Measurements from ENCODE around the gene GLIPR1L1. TPM values are rescaled to one million over a fixed set of nuclear protein-coding genes. Genes with fewer than 3 reads are reported as not detected.

The GLIPR1L1 gene
- polyA plus RNA-seq, 1 donor from 2014 or later: not detected

DNA sequence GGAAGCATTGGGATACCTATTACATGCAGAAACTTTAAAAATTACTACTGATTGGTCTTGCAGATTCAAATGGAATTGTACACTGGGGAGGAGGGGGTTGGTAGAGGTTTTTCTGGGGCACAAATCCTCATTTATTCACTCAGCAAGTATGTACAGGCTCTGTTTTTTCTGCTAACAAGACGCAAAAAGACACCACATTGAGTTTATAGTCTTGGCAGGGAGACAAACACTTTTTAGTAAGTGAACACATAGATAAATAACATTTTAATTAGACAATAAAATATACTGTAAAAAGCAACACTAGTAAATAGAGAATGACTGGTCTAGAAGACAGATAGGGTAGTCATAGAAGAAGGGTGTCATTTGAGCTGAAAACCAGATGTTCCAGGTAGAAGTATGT is 80.2 kb downstream of the GLIPR1L1 start:
- no peak overlapping the region for H3K4me2 ChIP-seq (ENCODE audit: low read length)
- no peaks in the 10 kb centered on the region for H3K27me3 ChIP-seq (ENCODE audit: insufficient read depth, low read depth, low read length)
- no peaks in the 10 kb centered on the region for H3F3A ChIP-seq (ENCODE audit: insufficient read depth, low read length, poor library complexity, severe bottlenecking)
- no peak overlapping the region for H3K27ac ChIP-seq (ENCODE audit: low read length)
- H3K4me3 ChIP-seq (ENCODE audit: low read length): no peak overlapping the region
- no peaks in the 10 kb centered on the region for H3K9me3 ChIP-seq (ENCODE audit: low read length)
- no peak overlapping the region for H2AFZ ChIP-seq (ENCODE audit: low read depth, low read length)
- no peaks in the 10 kb centered on the region for H3K9me2 ChIP-seq (ENCODE audit: insufficient read depth, low read length)
- no peaks in the 10 kb centered on the region for H4K20me1 ChIP-seq (ENCODE audit: insufficient read depth)
- no peaks in the 10 kb centered on the region for H3K36me3 ChIP-seq (ENCODE audit: insufficient read depth, low read length)
- H3K79me2 ChIP-seq (replicated peaks; ENCODE audit: insufficient read depth, low read length): no peaks in the 10 kb centered on the region
- H3K9ac ChIP-seq (ENCODE audit: low read length): no peak overlapping the region
- TF ChIP-seq EP300 (conservative IDR thresholded peaks at IDR 0.05; ENCODE audit: poor library complexity, severe bottlenecking) (no peak), RAD21 (conservative IDR thresholded peaks at IDR 0.05) (no peak), POLR2AphosphoS5 (IDR thresholded peaks at IDR 0.05) (no peak), MXI1 (conservative IDR thresholded peaks at IDR 0.05; ENCODE audit: poor library complexity, severe bottlenecking) (no peak), TAF1 (IDR thresholded peaks at IDR 0.05; ENCODE audit: low read depth) (no peak), SMC3 (conservative IDR thresholded peaks at IDR 0.05; ENCODE audit: poor library complexity) (no peak), EZH2 (IDR thresholded peaks at IDR 0.05; ENCODE audit: borderline replicate concordance, insufficient read depth, low read length, poor library complexity, severe bottlenecking) (no peak)
- TF ChIP-seq, protein P1, sequence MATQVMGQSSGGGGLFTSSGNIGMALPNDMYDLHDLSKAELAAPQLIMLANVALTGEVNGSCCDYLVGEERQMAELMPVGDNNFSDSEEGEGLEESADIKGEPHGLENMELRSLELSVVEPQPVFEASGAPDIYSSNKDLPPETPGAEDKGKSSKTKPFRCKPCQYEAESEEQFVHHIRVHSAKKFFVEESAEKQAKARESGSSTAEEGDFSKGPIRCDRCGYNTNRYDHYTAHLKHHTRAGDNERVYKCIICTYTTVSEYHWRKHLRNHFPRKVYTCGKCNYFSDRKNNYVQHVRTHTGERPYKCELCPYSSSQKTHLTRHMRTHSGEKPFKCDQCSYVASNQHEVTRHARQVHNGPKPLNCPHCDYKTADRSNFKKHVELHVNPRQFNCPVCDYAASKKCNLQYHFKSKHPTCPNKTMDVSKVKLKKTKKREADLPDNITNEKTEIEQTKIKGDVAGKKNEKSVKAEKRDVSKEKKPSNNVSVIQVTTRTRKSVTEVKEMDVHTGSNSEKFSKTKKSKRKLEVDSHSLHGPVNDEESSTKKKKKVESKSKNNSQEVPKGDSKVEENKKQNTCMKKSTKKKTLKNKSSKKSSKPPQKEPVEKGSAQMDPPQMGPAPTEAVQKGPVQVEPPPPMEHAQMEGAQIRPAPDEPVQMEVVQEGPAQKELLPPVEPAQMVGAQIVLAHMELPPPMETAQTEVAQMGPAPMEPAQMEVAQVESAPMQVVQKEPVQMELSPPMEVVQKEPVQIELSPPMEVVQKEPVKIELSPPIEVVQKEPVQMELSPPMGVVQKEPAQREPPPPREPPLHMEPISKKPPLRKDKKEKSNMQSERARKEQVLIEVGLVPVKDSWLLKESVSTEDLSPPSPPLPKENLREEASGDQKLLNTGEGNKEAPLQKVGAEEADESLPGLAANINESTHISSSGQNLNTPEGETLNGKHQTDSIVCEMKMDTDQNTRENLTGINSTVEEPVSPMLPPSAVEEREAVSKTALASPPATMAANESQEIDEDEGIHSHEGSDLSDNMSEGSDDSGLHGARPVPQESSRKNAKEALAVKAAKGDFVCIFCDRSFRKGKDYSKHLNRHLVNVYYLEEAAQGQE (IDR thresholded peaks at IDR 0.05; ENCODE audit: borderline replicate concordance): no peak
- TF ChIP-seq, protein P2, sequence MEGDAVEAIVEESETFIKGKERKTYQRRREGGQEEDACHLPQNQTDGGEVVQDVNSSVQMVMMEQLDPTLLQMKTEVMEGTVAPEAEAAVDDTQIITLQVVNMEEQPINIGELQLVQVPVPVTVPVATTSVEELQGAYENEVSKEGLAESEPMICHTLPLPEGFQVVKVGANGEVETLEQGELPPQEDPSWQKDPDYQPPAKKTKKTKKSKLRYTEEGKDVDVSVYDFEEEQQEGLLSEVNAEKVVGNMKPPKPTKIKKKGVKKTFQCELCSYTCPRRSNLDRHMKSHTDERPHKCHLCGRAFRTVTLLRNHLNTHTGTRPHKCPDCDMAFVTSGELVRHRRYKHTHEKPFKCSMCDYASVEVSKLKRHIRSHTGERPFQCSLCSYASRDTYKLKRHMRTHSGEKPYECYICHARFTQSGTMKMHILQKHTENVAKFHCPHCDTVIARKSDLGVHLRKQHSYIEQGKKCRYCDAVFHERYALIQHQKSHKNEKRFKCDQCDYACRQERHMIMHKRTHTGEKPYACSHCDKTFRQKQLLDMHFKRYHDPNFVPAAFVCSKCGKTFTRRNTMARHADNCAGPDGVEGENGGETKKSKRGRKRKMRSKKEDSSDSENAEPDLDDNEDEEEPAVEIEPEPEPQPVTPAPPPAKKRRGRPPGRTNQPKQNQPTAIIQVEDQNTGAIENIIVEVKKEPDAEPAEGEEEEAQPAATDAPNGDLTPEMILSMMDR (IDR thresholded peaks at IDR 0.05; ENCODE audit: poor library complexity, severe bottlenecking): no peak

DNA sequence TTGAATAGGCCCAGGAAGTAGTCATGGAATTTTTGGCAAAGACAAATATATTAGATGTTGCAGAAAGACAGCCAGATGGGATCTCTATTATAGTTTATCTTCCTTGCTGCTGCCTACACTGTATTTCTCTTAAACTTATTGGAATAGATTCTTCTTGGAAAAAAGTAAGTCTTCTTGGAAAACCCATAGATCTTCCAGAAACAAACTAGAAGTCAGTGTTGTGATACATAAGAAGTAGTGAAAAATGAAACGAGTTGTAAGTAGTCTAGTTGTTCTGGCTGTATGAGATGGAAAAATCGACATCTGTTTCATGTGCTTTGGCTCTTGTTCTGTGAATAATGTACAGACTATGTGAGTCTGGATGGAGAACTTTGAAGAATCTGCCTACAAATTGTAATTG is 85.4 kb downstream of the GLIPR1L1 start:
- no peak for TF ChIP-seq POLR2AphosphoS5 (IDR thresholded peaks at IDR 0.05)
- TF ChIP-seq SMC3 (conservative IDR thresholded peaks at IDR 0.05; ENCODE audit: poor library complexity): no peak
- no peak for TF ChIP-seq RAD21 (conservative IDR thresholded peaks at IDR 0.05)
- TF ChIP-seq, protein P2 (IDR thresholded peaks at IDR 0.05; ENCODE audit: poor library complexity, severe bottlenecking): no peak
- TF ChIP-seq, protein P1 (IDR thresholded peaks at IDR 0.05; ENCODE audit: borderline replicate concordance): no peak
- Histone ChIP-seq H3K4me2 (ENCODE audit: low read length) (no peak overlapping the region), H2AFZ (ENCODE audit: low read depth, low read length) (no peak overlapping the region), H3K79me2 (replicated peaks; ENCODE audit: insufficient read depth, low read length) (no peaks in the 10 kb centered on the region), H3K4me3 (ENCODE audit: low read length) (no peak overlapping the region), H3F3A (ENCODE audit: insufficient read depth, low read length, poor library complexity, severe bottlenecking) (no peaks in the 10 kb centered on the region), H4K20me1 (ENCODE audit: insufficient read depth) (no peaks in the 10 kb centered on the region), H3K36me3 (ENCODE audit: insufficient read depth, low read length) (no peaks in the 10 kb centered on the region), H3K27me3 (ENCODE audit: insufficient read depth, low read depth, low read length) (no peaks in the 10 kb centered on the region), H3K9me3 (ENCODE audit: low read length) (no peaks in the 10 kb centered on the region), H3K9ac (ENCODE audit: low read length) (no peak overlapping the region), H3K9me2 (ENCODE audit: insufficient read depth, low read length) (no peaks in the 10 kb centered on the region), H3K27ac (ENCODE audit: low read length) (no peak overlapping the region)
